HEK293 (cell line): Measurements from ENCODE around the gene SZRD1.

ENCODE experiments used
- ATF2 ChIP-seq: fragments of 450-650 bp; formaldehyde crosslinking; IDR thresholded peaks from 2 replicates; pipeline ENCODE4 v1.5.1; 2016; ENCODE audit warnings: missing biosample characterization, missing genetic modification characterization, low read depth
- KLF10 ChIP-seq: fragments of 450-650 bp; IDR thresholded peaks from 2 replicates; pipeline ENCODE4 v1.5.1; 2018; ENCODE audit warnings: missing biosample characterization, mild to moderate bottlenecking, missing genetic modification characterization
- KLF7 ChIP-seq: fragments of 450-650 bp; formaldehyde crosslinking; IDR thresholded peaks from 2 replicates; pipeline ENCODE4 v1.5.1; 2016; ENCODE audit warnings: missing biosample characterization, missing genetic modification characterization, borderline replicate concordance
- MEIS1 ChIP-seq: sonication (generic); formaldehyde crosslinking; IDR thresholded peaks from 2 replicates; pipeline ENCODE4 v1.8.1; 2022; ENCODE audit warnings: missing genetic modification reagents, mild to moderate bottlenecking, borderline replicate concordance
- SCRT1 ChIP-seq: fragments of 450-650 bp; formaldehyde crosslinking; IDR thresholded peaks from 2 replicates; pipeline ENCODE4 v1.5.1; 2016; ENCODE audit warnings: missing biosample characterization, missing genetic modification characterization, borderline replicate concordance
- ZBTB20 ChIP-seq: fragments of 450-650 bp; formaldehyde crosslinking; IDR thresholded peaks from 2 replicates; pipeline ENCODE4 v1.5.1; 2016; ENCODE audit warnings: missing biosample characterization, missing genetic modification characterization
- ZNF121 ChIP-seq: fragments of 450-650 bp; formaldehyde crosslinking; IDR thresholded peaks from 2 replicates; pipeline ENCODE4 v1.5.1; 2016; ENCODE audit warnings: missing biosample characterization, missing genetic modification characterization
- ZNF184 ChIP-seq: fragments of 450-650 bp; IDR thresholded peaks from 2 replicates; pipeline ENCODE4 v1.5.1; 2018; ENCODE audit warnings: missing biosample characterization, mild to moderate bottlenecking, missing genetic modification characterization
- ZNF76 ChIP-seq: fragments of 450-650 bp; formaldehyde crosslinking; IDR thresholded peaks from 2 replicates; pipeline ENCODE4; 2016; ENCODE audit warnings: low read depth, missing biosample characterization, missing genetic modification characterization, borderline replicate concordance
- TF ChIP-seq, protein P1 (sequence below): fragments of 450-650 bp; formaldehyde crosslinking; IDR thresholded peaks from 2 replicates; pipeline ENCODE4 v1.5.1; 2016; ENCODE audit warnings: missing biosample characterization, missing genetic modification characterization
- TF ChIP-seq, protein P2 (sequence below): fragments of 450-650 bp; formaldehyde crosslinking; IDR thresholded peaks from 2 replicates; pipeline ENCODE4 v1.5.1; 2016; ENCODE audit warnings: missing biosample characterization, missing genetic modification characterization

- TF ChIP-seq KLF10 (tag by site-specific recombination) (no peak), KLF7 (tag by site-specific recombination) (no peak), ZBTB20 (tag by site-specific recombination) (no peak), MEIS1 (no peak), ZNF76 (tag by site-specific recombination) (no peak), ZNF121 (tag by site-specific recombination) (no peak), ZNF184 (no peak), ATF2 (no peak), SCRT1 (tag by site-specific recombination) (no peak)
- TF ChIP-seq, protein P1, sequence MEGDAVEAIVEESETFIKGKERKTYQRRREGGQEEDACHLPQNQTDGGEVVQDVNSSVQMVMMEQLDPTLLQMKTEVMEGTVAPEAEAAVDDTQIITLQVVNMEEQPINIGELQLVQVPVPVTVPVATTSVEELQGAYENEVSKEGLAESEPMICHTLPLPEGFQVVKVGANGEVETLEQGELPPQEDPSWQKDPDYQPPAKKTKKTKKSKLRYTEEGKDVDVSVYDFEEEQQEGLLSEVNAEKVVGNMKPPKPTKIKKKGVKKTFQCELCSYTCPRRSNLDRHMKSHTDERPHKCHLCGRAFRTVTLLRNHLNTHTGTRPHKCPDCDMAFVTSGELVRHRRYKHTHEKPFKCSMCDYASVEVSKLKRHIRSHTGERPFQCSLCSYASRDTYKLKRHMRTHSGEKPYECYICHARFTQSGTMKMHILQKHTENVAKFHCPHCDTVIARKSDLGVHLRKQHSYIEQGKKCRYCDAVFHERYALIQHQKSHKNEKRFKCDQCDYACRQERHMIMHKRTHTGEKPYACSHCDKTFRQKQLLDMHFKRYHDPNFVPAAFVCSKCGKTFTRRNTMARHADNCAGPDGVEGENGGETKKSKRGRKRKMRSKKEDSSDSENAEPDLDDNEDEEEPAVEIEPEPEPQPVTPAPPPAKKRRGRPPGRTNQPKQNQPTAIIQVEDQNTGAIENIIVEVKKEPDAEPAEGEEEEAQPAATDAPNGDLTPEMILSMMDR (tag by site-specific recombination) = no peak
- TF ChIP-seq, protein P2, sequence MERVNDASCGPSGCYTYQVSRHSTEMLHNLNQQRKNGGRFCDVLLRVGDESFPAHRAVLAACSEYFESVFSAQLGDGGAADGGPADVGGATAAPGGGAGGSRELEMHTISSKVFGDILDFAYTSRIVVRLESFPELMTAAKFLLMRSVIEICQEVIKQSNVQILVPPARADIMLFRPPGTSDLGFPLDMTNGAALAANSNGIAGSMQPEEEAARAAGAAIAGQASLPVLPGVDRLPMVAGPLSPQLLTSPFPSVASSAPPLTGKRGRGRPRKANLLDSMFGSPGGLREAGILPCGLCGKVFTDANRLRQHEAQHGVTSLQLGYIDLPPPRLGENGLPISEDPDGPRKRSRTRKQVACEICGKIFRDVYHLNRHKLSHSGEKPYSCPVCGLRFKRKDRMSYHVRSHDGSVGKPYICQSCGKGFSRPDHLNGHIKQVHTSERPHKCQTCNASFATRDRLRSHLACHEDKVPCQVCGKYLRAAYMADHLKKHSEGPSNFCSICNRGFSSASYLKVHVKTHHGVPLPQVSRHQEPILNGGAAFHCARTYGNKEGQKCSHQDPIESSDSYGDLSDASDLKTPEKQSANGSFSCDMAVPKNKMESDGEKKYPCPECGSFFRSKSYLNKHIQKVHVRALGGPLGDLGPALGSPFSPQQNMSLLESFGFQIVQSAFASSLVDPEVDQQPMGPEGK (tag by site-specific recombination) = no peak
Measured at GRCh38 chr1:16442941-16443340, 75.9 kb downstream of the SZRD1 start.
